H1 (cell line): Measurements from ENCODE around the gene TNFRSF18. TPM values are rescaled to one million over a fixed set of nuclear protein-coding genes. Genes with fewer than 3 reads are reported as not detected.

Experiments
- BRCA1 ChIP-seq: IDR thresholded peaks from 2 replicates; pipeline ENCODE4 v1.6.1; 2012; ENCODE audit warnings: low read depth, low read length, improper control_type of control experiment
- CTBP2 ChIP-seq: IDR thresholded peaks from 2 replicates; pipeline ENCODE4 v1.7.0; 2011; ENCODE audit warnings: borderline replicate concordance, mild to moderate bottlenecking, moderate library complexity, mixed read lengths, low read length; ENCODE audit not compliant: insufficient read depth, insufficient read length
- EGR1 ChIP-seq: IDR thresholded peaks from 2 replicates; pipeline ENCODE4 v1.6.1; 2011; ENCODE audit warnings: low read depth, low read length, borderline replicate concordance
- MAFK ChIP-seq: IDR thresholded peaks from 2 replicates; pipeline ENCODE4 v1.6.1; 2012; ENCODE audit warnings: low read depth, mild to moderate bottlenecking, improper control_type of control experiment, low read length
- NRF1 ChIP-seq: IDR thresholded peaks from 2 replicates; pipeline ENCODE4 v1.6.1; 2011; ENCODE audit warnings: mild to moderate bottlenecking, low read depth, low read length, improper control_type of control experiment
- POU5F1 ChIP-seq: IDR thresholded peaks from 2 replicates; pipeline ENCODE4 v1.6.1; 2011; ENCODE audit warnings: low read depth, mild to moderate bottlenecking, low read length, moderate library complexity
- polyA plus RNA-seq, 7 experiments: library from polyadenylated mRNA; depleted of rRNA in 3 of 7; stranded (reverse) in 5 of 7; unstranded in 2 of 7; fragments of >200 nt in 5 of 7; fragments of 200-250 nt in 2 of 7; gene quantifications; 1 replicate in 5 of 7; 2 replicates in 1 of 7; 4 replicates in 1 of 7; pipeline versions ENCODE4 v1.2.1 to v1.2.3, GENCODE V29; 2011 to 2013; ENCODE audit warnings: missing spikeins in 2 of 7, mixed read lengths in 2 of 7
- total RNA-seq: library from RNA; stranded (reverse); fragmentation: NEBNext Ultra II Directional; extraction: Animal tissue kit (Norgen Biotek cat#: 25700); gene quantifications from 2 replicates; pipeline ENCODE4 v1.2.1, GENCODE V29; 2021
- TF ChIP-seq, protein P1 (sequence below): IDR thresholded peaks from 2 replicates; pipeline ENCODE4 v1.6.1; 2012; ENCODE audit warnings: inconsistent platforms

Gene TNFRSF18
- total and polyA plus RNA-seq, 2 of the 8 experiments (the other 6 are each of a cell fraction or from before 2014, with no cell fraction given): 1.5 to 2.5 TPM

DNA sequence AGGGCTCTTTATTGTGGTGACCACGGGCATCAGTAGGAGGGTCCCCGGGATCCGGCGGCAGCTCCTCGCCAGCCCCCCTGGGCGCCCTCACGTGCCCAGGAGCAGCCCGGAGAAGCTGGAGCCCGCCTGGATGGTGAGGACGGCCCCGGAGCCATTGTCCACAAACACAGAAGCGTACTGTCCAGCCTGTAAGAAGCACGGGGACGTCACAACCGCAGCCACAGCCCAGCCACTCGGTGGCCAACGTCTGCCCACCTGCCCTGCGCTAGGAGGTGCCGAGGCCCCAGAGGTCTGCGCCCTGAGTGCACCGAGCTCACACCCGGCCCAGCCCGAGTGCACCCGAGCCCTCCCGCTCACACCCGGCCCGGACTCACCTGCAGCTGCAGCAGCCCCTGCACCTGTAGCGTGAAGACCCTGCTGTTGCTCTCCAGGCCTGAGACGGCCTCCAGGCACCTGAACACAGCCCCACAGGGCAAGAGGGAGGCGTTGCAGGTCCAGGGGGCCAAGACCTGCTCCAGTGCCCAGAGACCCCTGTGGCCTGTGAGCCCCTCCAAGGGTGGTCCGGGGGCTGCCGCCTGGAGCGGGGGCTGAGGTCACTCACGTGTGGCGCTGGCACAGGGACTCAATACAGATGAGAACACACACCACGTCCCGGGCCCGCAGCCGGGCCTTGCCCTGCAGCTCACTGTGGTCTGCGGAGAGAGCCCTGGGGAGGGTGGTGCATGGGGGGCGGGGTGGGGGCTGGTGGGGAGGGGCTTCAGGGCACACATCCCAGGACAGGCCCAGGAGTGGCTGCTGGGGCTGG, 36.3 kb upstream of the TNFRSF18 start (continued):
- TF ChIP-seq POU5F1 (no peak), EGR1 (no peak), CTBP2 (no peak), BRCA1 (no peak), MAFK (no peak), NRF1 (no peak)
- TF ChIP-seq, protein P1, sequence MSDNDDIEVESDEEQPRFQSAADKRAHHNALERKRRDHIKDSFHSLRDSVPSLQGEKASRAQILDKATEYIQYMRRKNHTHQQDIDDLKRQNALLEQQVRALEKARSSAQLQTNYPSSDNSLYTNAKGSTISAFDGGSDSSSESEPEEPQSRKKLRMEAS: no peak
